Panc1 (cell line): ENCODE results near the gene P2RY14.

Experiments
- CTCF ChIP-seq: fragments of 450-650 bp; IDR thresholded peaks from 2 replicates; pipeline ENCODE4 v1.5.1; 2017; ENCODE audit warnings: mild to moderate bottlenecking
- POLR2AphosphoS5 ChIP-seq: IDR thresholded peaks from 2 replicates; pipeline ENCODE4 v1.6.1; 2012; ENCODE audit warnings: mild to moderate bottlenecking, low read depth, low read length, moderate library complexity
- TF ChIP-seq, protein P1 (sequence below), 2 experiments: IDR thresholded peaks; 2 replicates each; pipeline ENCODE4 v1.6.1; 2011 to 2012; ENCODE audit warnings: low read depth in 2 of 2, control low read depth in 1 of 2, low read length in 1 of 2, mild to moderate bottlenecking in 1 of 2, moderate library complexity in 1 of 2; ENCODE audit not compliant: insufficient read depth in 1 of 2

DNA sequence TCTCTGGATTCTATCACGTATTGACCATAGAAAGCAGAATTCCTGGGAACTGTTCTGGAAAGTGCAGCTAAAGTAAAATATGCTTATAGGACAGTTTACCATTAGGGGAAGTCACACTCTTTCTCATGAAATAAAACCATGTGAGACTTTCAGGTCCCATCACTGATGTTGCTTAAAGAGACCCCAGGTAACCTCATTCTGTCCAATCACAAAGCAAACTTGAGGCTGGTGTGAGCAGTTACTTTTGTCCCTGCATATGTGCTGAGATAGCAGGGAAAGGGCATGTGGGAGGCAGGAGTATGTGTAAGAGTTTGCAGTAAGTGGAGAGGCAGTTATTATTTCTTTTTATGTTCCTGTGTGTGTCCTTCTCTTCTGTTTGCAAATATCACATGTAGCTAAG lies 22.2 kb upstream of the P2RY14 start:
- TF ChIP-seq CTCF, result no peak
- TF ChIP-seq, protein P1, sequence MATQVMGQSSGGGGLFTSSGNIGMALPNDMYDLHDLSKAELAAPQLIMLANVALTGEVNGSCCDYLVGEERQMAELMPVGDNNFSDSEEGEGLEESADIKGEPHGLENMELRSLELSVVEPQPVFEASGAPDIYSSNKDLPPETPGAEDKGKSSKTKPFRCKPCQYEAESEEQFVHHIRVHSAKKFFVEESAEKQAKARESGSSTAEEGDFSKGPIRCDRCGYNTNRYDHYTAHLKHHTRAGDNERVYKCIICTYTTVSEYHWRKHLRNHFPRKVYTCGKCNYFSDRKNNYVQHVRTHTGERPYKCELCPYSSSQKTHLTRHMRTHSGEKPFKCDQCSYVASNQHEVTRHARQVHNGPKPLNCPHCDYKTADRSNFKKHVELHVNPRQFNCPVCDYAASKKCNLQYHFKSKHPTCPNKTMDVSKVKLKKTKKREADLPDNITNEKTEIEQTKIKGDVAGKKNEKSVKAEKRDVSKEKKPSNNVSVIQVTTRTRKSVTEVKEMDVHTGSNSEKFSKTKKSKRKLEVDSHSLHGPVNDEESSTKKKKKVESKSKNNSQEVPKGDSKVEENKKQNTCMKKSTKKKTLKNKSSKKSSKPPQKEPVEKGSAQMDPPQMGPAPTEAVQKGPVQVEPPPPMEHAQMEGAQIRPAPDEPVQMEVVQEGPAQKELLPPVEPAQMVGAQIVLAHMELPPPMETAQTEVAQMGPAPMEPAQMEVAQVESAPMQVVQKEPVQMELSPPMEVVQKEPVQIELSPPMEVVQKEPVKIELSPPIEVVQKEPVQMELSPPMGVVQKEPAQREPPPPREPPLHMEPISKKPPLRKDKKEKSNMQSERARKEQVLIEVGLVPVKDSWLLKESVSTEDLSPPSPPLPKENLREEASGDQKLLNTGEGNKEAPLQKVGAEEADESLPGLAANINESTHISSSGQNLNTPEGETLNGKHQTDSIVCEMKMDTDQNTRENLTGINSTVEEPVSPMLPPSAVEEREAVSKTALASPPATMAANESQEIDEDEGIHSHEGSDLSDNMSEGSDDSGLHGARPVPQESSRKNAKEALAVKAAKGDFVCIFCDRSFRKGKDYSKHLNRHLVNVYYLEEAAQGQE (IDR thresholded peaks at IDR 0.05; ENCODE audit: insufficient read depth in 1 of 2, low read depth in 2 of 2, low read length in 1 of 2), result no peak
- no peak for TF ChIP-seq POLR2AphosphoS5
